ENCODE data around the gene MTUS2.
"Not testable (repeated sequence)": the region's sequence is repeated elsewhere in the genome, so short reads cannot be mapped to it uniquely, and the experiment has no call there.

Gene MTUS2

DNA sequence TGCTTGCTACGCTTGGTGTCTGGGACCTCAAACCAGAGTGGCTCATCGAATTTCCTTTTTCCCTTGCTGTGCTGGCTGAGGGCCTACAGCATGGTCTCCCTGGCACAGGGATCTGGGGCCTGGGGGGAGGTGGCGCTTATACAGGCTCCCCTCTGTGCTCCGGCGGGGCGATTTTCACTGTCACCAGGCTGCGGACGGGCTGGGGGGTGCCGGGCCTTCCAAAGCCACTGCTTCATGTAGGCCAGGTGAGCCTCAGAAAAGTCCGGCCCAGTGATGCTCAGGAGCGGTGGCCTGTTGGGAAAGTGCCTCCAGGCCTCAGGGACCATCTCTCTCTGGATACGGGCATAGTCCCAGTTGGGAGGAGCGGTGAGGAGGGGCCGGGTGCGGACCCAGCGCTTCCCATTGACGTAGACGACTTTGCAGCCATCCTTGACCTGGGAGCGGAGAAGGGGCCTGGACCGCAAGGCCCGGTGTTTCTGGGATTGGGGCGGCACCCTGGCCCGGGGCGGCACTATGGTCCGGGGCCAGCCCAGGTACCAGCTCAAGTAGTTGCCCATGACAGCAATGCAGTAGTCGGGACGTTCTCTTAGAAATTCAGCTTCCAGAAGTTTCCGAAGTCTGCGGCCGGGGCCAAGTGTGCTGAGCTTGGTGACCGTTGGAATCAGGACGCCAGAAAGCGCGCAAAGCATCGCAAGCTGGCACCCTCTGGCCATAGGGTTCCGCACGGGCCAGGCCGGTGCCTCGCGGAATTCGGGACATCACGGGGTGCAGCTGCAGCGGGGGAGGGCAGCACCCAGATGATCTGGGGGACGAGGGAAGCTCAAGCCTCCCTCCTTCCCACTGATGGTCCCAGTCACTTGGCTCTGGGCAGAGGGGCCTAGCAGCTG lies 519.5 kb downstream of the MTUS2 start:
- no peak for DNase-seq

DNA sequence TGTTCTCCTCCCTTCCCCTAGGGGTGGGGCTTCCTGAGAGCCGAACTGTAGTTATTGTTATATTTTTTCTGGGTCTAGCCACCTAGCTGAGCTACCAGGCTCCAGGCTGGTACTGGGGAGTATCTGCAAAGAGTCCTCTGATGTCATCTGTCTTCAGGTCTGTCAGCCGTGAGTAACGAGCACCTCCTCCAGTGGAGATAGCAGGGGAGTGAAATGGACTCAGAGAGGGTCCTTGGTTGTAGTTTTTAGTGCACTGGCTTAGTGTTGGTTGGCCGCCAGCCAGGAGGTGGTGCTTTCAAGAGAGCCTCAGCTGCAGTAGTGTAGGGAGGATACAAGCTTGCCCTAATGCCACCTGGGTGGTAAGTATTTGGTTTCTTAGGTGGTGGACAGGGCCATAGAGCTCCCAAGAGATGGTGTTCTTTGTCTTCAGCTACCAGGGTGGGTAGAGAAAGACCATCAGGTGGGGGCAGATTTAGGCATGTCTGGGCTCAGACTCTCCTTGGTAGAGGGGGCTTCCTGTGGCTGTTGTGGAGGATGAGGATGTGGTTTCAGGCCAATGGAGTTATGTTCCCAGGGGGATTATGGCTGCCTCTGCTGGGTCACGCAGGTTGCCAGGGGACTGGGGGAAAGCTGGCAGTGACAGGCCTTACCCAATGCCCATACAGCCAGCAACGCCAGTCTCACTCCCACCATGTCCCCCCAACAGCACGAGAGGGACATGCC lies 525.9 kb downstream of the MTUS2 start:
- DNase-seq = not testable (repeated sequence)

DNA sequence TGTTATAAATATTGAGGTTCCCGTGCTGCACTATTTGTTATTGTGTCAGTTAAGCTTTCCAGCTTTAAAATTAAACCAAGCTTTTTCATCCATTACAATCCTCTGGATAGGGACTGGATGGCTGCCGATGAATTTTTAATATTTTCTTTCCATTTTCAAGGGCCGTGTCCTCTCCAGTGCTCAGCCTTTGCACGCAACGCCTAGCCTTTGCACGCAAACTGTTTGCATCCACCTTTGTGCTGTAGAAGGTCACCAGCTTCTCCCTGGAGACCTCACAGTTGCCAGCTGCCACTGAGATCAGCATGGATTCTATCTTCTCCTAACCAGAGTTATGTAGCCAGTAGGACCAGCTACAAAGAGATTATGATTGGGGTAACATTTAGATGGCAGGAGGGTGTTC lies 534.9 kb downstream of the MTUS2 start:
- no peak for DNase-seq

DNA sequence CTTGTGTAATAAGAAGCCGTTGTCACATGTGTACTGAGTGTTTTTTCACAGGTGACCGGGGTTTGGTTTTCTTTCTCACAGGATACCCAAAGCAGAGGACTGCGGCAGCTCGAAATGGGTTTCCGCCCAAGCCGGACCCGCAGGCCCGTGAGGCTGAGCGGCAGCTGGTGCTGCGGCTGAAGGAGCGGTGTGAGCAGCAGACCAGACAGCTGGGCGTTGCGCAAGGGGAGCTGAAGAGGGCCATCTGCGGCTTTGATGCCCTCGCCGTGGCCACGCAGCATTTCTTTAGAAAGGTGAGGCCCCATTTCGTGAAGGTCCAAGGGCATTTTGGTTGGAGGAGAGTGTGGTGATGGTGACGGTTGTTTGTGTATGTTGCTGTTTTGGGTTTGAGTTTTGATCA lies 539.0 kb downstream of the MTUS2 start:
- no peak for DNase-seq

DNA sequence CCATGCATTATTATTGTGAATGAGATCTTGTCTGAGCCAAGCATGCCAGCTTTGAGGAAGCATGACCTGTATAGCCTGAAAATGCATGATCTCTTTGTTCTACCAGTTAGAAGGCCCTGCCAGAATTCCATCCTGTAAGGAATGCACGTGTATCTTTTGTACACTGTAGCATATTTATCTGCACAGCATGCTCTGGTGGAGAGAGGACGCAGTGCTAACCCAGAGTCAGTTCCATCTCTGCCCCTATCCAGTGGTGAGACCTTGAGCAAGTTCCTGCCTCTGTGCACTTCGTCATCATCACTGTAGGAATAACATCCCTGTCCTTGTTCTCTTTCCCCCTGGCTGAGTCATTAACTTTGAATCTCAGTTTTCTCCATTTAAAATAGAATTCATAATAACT lies 541.6 kb downstream of the MTUS2 start:
- DNase-seq = no peak

DNA sequence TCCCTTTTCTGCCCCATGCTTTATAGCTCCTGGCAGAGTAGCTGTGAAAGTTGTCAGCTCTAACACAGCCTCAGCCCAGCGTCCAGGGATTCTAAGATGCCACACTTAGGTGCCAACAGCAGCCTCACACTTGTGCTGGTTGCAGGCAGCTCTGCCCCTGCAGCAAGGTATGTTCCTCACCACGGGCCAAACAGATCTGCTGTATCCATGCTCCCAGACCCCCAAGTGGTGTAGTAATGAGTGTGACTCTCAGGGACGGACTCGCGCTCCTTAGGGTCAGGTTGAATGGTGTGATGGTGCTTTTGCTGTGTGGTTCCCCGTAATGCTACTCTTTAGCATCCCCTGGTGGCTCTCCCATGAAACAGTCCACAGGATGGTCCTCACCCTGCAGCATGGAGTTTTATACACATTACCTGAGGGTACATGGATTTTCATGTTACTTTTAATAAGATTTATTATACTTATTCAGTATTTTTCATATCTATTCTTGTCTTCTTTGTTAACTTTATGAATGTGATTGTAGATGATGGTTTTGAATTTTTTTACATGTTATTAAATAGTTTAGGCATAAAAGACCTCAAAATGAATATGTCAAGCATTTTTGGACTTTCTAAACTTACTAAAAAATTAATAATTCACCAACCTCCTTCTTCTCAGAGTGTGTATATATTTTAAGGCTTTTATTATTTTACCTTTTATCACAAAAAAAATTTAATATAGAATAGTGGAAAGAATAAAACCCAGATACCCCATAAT lies 542.9 kb downstream of the MTUS2 start:
- peak; percentile 21 to 66 for DNase-seq

DNA sequence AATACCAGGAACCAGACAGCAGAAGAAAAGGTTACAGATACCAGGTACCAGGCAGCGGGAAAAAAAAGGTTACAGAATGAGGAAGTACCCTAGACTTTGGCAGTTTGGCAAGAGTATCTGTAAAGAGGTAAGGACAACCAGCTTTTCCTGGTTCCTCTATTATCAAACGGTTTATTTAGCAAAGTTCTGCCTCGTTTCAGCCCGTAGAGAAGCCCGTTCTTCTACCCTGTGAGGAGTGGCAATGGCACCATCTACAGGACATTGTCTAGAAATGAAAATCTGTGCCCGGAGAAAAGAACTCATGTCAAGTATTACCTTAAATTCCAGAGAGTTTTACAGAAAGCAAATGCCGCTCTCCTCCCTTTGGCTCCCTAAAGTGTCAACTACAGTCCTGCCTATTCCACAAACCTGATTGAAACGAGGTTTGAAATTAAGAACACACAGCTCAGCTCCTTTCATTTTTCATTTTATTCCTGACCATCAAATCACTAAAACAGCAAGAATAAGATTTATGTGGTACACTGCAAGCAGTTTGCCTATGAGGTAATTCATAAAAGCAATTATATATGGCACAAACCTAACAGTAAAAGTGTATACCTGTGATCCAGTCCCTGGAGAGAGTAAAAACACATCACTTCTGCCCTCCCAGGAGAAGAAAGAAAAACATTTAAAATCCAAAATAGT lies 549.1 kb downstream of the MTUS2 start:
- DNase-seq = peak in 1 of 2 donors; percentile 49

DNA sequence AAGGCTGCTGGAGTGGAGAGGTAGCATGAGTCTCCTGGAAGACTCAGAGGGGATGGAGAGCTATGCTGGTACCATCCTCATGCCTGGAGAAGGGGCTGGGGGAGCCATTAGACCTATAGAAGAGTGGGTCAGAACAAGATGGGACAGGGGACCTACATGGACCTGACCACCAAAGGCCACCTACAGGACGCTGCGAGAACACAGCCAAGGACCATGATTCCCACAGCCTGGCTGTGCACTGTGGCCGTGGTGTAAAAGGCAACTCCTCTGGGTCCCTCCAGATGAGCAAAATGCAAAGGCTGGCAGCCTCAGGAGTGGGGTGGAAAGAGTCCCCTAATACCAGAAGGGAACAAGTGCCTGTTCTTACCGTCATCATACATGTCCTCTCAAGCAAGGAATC lies 559.1 kb downstream of the MTUS2 start:
- no peak for DNase-seq

DNA sequence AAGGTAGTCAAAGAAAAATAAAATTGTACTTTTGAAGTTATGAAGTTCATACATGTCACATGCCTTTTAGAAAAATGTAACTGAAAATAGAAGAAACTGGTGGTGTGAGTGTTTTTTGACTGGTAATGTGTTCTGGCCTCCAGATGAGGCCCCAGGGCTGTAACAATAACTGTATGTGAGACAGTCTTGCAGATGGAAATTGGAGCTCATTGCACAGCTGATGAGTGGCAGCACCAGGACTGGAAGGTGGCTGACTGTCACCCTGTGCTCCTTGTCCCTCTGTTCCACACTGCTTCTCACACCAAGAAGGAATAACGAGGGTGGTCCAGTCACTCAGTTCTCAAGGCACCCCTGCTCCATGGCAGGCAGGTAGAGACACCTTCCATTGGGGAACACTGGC lies 559.7 kb downstream of the MTUS2 start:
- DNase-seq = no peak

DNA sequence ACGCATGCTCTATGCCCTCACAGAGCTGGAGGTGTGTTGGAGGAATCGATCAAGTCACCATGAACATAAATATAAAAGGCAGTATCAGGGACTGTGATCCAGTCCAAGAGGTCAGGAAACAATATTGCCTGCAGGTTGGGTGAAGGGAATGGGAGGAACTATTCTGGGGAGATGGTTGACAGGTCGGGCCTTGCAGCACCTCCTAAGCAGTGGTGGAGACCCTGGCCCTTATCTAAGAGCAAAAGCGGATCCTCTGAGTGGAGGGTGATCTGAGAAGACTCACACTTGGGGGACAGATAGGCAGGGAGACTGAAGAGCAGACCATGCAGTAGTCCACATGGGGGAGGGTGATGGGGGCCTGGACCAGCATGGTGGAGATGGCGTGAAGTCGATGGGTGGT lies 561.9 kb downstream of the MTUS2 start:
- DNase-seq = no peak

DNA sequence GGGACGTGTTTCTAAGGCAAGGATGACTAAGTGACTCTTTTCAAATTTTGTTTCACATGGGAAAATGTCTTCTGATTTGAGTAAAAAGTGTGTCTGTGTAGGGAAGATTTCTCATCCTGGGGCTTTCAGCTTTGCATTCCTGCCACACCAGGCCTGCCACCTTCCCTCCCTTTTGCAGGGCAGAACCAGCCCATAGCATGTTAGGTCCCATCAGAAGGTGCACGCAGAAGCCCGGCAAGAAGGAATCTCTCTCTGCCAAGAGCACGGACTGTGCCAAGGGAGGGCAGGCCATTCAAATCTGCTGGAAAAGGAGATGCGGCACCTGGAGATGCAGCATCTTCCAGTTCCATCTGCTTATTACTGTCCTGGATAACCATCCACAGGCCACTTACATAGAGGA lies 563.3 kb downstream of the MTUS2 start:
- DNase-seq = no peak

DNA sequence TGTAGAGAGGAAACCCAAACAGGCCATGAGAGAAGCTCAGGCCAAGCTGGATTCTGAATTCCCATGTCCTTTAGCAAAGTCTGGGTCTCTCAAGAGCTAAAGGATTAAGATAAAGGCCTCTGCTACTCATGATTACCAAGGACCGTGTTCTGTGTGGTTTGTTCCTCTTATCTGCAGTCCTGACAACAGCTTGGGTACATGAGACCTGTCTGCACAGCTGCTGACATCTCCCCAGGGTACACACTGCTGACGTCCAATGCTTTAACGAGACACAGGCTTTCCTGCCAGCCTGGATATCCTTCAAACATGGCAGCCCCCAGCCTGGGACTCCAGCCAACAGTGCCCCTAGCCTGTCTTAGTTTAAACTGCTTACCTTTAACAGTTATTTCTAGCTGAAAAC lies 564.3 kb downstream of the MTUS2 start:
- DNase-seq = no peak

DNA sequence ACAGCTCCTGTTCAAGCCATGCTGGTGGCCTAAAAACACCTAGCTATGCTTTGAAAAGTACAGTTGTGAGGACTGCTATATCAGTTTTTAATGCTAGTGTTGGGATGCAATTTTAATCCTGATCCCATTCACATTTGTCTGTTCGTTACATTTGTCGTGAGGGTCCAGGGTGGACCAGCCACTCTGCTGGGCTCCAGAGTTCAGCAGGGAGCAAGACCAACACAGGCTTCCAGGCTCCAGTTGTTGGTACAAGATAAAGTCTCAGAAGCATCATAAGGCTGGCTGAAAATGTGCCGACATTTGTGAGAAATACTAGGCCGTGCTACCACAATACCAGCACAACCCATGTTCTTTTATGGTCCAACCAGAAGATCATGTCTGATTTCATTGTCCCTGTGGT lies 564.7 kb downstream of the MTUS2 start:
- no peak for DNase-seq

DNA sequence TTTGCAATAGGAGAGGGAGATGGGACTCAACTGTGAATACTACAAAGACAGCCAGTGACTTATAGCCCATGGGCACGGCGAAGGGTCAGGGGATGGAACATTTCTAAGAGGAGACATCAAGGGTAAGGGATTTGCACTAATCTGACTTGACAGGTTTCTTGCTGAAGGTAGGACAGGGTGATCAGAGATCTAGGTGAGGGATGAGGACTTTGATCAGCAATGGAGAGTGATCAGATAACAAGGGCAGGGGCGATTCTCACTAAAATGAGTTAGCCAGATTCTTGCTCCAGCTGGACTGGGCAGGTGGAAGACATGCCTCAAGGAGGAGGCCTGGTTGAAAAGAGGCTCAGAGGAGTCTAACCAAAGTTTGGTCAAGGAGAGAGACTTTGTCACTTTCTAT lies 566.1 kb downstream of the MTUS2 start:
- DNase-seq = no peak

DNA sequence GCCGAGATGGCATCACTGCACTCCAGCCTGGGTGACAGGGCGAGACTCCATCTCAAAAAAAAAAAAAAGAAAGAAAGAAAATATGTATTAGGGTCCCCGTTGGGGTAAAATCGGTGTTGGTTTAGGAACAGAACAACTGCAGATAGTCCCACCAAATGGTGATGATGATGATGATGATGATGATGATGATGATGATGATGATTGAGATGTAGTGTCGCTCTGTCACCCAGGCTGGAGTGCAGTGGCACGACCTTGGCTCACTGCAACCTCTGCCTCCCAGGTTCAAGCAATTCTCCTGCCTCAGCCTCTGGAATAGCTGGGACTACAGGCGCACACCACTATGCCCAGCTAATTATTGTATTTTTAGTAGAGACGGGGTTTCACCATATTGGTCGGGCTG lies 570.5 kb downstream of the MTUS2 start:
- DNase-seq = not testable (repeated sequence)

DNA sequence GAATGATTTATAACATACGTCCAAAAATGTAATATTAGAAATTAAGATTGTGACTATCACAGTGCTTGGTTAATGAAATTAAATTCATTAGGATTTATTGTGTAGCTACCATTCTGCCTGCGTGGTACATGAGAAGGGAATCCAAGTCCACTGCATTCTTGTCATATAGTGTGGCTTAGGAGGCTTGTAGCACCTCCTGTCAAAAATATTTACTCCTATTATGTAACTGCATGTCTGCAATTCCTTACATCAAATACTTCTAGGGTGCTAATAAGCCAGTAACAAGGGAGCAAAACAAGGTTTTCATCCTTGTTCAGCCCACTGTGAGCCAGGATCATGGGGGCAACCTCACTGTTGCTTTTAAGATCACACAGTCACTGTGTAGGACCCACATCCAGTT lies 576.3 kb downstream of the MTUS2 start:
- no peak for DNase-seq

DNA sequence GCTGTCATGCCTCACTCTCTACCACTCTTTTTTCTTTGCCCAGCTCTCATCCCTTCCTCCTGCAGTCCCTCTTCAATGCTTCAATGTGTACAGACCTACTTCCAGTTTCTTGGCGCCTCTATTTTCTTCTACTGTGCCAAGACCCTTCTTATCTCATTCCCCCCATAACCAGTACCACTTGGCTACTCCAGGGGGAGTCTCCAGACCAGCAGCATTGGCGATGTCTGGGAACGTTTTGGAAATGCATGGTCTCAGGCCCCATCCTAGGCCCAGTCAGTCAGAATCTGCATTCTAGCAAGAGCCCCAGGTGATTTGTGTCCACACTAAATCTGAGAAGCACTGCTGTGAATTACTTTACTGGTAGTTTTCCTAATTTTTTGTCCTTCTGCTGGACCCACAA lies 577.1 kb downstream of the MTUS2 start:
- no peak for DNase-seq

DNA sequence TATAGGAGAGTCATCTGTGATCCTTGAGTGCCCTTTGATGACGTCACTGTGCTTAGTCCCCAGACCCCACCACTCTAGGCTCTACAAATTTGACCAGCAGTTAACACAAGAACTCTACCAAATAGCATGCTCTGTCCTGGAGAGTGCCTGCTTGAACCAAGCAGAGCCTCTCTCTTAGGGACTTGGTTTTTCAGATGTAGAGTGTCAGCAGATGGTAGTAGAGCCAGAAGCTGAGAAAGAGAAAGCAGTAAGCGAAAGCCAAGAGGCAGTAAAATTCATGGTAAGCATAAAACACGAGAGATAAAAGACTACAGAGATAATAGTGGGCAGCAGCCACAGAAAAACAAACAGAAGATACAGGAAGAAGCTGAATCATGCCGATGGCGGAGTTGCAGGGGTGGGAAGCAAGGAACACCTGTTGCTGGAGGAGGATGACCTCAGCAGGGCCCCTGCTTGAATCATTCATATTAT lies 582.1 kb downstream of the MTUS2 start:
- no peak for DNase-seq

DNA sequence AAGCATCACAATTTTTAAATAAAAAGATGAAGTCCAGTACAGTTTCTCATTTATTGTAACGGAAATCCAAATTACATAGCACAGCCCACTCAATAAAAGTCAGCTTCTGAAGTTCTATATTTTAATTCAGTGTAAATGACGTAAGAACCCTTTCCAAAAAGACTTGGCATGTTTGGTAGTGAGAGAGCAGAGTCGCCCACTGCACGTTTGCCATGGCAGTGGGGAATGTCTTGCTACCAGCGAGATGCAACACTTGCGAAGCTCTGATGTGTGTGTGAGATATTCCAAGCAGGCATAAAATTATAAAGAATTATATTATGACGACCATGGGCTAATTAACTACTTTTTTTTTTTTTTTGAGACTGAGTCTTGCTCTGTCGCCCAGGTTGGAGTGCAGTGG lies 585.3 kb downstream of the MTUS2 start:
- no peak for DNase-seq

DNA sequence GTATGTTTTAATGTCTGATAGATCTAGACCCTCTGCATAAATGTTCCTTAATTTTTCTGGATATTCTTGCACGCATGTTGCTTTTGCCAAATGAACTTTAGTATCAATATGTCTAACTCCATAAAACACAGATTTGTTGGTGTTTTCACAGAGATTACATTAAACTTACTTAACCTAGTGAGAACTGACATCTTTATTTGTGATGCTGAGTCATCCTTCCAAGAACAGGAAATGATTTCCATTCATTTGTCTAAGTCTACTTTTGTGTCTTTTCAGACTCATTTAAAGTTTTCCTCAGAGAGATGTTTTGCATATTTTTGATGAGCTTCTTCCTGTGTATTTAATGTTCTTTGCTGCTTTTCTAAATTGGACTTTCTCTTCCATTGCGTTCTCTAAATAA lies 591.3 kb downstream of the MTUS2 start:
- DNase-seq = no peak

DNA sequence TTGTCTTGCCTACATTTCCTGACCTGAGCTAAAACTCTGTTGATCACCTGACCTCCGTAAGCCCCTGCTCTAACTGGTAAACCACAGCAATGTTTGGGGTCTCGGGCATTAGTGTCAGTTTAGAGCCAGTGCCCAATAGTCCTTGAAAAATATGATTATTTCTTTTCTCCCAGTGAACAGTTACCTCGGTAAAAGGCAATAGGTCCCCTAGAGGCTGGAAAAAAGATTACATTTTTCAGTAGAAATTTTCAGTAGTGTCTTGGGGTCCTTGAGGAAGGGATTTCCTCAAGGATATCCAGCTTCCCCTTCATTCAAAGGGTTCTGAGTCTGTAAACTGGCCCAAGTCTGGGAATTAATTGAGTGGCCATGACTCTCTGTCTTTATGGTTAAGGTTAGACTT lies 597.9 kb downstream of the MTUS2 start:
- DNase-seq = no peak

DNA sequence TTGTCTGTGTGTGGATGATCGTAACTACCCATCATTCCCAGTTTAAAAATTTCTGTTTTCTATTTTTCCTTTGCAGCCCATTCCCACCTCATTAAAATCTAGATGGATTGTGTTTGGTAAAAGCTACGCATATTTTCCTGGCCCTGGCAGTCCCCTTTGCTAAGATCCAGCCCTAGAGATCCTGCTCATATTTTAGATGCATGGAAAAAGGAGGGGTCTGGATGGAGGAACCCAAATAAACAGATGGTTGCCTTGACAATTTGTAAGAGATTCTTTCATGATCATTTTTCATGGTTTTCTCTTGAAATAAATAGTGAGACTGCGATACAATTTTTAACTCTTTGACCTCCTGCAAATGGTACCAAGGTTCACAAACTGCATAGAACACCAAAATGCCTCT lies 601.0 kb downstream of the MTUS2 start:
- no peak for DNase-seq

DNA sequence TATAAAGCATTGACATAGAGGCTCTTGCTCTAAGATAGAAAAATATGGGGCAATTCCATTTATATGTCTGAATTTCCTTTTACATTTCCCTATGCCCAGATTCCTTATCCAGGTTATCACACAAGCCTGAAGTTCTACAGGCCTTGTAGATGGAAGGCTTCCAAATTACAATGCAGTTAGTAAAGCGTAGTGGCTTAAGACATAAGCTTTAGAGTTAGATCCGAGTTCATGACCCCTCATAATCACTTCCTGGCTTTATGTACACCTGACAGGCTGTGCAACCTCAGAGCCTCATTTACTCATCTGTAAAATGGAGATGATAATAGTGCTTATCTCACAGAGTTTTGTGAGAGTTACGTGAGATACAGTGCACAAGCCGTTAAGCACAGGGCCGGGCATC lies 601.9 kb downstream of the MTUS2 start:
- no peak for DNase-seq

Measured in hippocampal formation (tissue), 2 donors.